Measurements from ENCODE around the gene MPDZ.

Gene MPDZ

GRCh38 chr9:13274886-13275641 lies 4.4 kb downstream of the MPDZ start:
- Mint-ChIP-seq H3K9me3 (ENCODE audit: low read depth) (peaks cover 5% of the 10 kb centered on the region), H3K4me3 (no peak overlapping the region), H3K27me3 (peaks cover 9% of the 10 kb centered on the region), H3K27ac (no peak overlapping the region), H3K36me3 (no peaks in the 10 kb centered on the region), H3K4me1 (ENCODE audit: low read depth) (peaks cover 1% of the 10 kb centered on the region)

DNA sequence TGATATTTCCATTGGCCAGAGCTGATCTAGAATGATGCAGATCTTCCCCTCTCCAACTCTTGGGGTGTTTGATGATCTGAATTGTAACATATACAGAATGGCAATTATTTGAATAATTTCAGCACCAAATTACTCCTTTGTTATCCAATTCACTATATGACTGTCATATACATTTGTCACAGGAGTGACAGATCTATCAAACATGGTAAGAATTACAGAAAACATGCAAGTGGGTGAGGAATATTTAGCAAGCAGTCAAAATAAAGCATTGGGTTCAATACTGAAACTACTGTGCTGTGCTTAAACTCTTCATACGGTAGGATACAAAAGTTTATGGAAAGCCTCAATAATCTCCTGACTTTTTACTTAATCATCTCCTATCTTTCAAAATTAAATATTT lies 8.8 kb downstream of the MPDZ start:
- Mint-ChIP-seq H3K27ac (no peak overlapping the region), H3K9me3 (ENCODE audit: low read depth) (peaks cover 5% of the 10 kb centered on the region), H3K4me3 (no peak overlapping the region), H3K36me3 (no peaks in the 10 kb centered on the region), H3K27me3 (no peaks in the 10 kb centered on the region), H3K4me1 (ENCODE audit: low read depth) (no peaks in the 10 kb centered on the region)

- no peak overlapping the region for H3K27ac Mint-ChIP-seq
- H3K36me3 Mint-ChIP-seq = no peaks in the 10 kb centered on the region
- H3K27me3 Mint-ChIP-seq = no peaks in the 10 kb centered on the region
- H3K4me1 Mint-ChIP-seq (ENCODE audit: low read depth) = no peaks in the 10 kb centered on the region
- H3K9me3 Mint-ChIP-seq (ENCODE audit: low read depth) = peaks cover 6% of the 10 kb centered on the region
- H3K4me3 Mint-ChIP-seq = no peak overlapping the region
These were observed 9.7 kb downstream of the MPDZ start for GRCh38 chr9:13269589-13270452.

GRCh38 chr9:13268469-13268868 lies 11.0 kb downstream of the MPDZ start:
- peaks cover 9% of the 10 kb centered on the region for H3K9me3 Mint-ChIP-seq (ENCODE audit: low read depth)
- no peaks in the 10 kb centered on the region for H3K4me1 Mint-ChIP-seq (ENCODE audit: low read depth)
- no peak overlapping the region for H3K4me3 Mint-ChIP-seq
- H3K27ac Mint-ChIP-seq = no peak overlapping the region
- H3K27me3 Mint-ChIP-seq = no peaks in the 10 kb centered on the region
- H3K36me3 Mint-ChIP-seq = no peaks in the 10 kb centered on the region

GRCh38 chr9:13267743-13268142 lies 11.7 kb downstream of the MPDZ start:
- Mint-ChIP-seq H3K36me3 (no peaks in the 10 kb centered on the region), H3K4me1 (ENCODE audit: low read depth) (no peaks in the 10 kb centered on the region), H3K27ac (no peak overlapping the region), H3K4me3 (no peak overlapping the region), H3K27me3 (no peaks in the 10 kb centered on the region), H3K9me3 (ENCODE audit: low read depth) (peaks cover 9% of the 10 kb centered on the region)

DNA sequence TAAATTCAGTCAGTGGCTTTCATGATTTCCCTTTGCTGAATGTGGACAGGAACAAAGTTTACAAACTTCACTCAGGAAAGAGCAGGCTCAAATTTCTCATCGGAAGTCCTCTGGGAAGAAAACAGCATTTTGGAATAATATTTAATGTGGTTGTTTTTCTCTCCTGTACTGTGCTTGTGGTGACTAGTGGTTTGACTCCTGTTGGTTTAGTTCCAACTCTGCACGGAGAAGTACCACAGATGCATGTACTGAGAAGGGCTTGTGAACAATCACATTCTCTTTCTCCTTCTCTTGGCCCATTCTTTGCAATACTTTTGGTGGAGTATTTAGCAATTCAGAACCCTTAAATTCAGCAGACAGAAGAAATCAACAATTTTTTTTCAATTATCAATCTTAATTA lies 13.3 kb downstream of the MPDZ start:
- H3K36me3 Mint-ChIP-seq = no peaks in the 10 kb centered on the region
- H3K27me3 Mint-ChIP-seq = no peaks in the 10 kb centered on the region
- H3K9me3 Mint-ChIP-seq (ENCODE audit: low read depth) = peaks cover 4% of the 10 kb centered on the region
- no peak overlapping the region for H3K27ac Mint-ChIP-seq
- H3K4me3 Mint-ChIP-seq = no peak overlapping the region
- no peaks in the 10 kb centered on the region for H3K4me1 Mint-ChIP-seq (ENCODE audit: low read depth)

DNA sequence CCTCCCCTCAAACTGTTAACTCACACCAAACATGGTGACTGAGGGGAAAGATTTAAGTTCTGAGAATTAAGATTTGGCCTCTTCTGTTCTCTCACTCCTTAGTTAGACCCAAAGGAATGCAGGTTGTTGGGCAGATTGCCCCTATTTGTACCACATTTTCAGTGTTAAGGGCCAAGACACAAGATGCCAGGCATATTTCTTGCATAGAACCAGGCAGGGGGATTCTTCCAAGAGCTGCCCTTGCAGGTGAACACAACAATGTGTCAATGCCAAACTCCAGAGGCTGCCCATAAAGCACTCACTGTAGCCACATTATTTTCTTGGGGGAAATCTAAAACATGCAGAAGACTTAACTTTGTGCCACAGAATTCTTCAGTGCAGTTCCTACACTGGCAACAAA lies 14.7 kb downstream of the MPDZ start:
- no peaks in the 10 kb centered on the region for H3K27me3 Mint-ChIP-seq
- no peaks in the 10 kb centered on the region for H3K4me1 Mint-ChIP-seq (ENCODE audit: low read depth)
- no peaks in the 10 kb centered on the region for H3K36me3 Mint-ChIP-seq
- peaks cover 4% of the 10 kb centered on the region for H3K9me3 Mint-ChIP-seq (ENCODE audit: low read depth)
- no peak overlapping the region for H3K27ac Mint-ChIP-seq
- no peak overlapping the region for H3K4me3 Mint-ChIP-seq

DNA sequence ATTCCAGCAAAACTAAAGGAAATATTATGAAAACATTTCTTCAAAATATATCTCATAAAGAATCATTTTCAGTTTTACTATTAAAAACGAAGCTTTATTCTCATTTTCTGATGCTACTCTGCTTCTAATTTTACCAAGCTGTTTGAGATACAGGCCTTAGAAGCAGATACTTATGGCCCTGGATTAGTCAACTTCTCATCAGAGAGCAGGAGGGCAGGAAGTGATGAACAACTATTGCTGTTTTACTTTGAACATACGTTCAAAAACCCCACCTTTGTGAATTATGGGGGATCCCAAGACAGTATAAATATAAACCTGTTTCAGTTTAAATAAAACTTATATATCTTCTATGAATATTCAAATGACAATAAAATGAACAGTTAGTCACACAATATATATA lies 16.0 kb downstream of the MPDZ start:
- Mint-ChIP-seq H3K9me3 (ENCODE audit: low read depth) (peaks cover 8% of the 10 kb centered on the region), H3K36me3 (no peaks in the 10 kb centered on the region), H3K27me3 (no peaks in the 10 kb centered on the region), H3K4me1 (ENCODE audit: low read depth) (no peaks in the 10 kb centered on the region), H3K4me3 (no peak overlapping the region), H3K27ac (no peak overlapping the region)

GRCh38 chr9:13252852-13253251 lies 26.6 kb downstream of the MPDZ start:
- Mint-ChIP-seq H3K9me3 (ENCODE audit: low read depth) (no peaks in the 10 kb centered on the region), H3K4me1 (ENCODE audit: low read depth) (no peaks in the 10 kb centered on the region), H3K27me3 (no peaks in the 10 kb centered on the region), H3K36me3 (no peaks in the 10 kb centered on the region), H3K27ac (no peak overlapping the region), H3K4me3 (no peak overlapping the region)

DNA sequence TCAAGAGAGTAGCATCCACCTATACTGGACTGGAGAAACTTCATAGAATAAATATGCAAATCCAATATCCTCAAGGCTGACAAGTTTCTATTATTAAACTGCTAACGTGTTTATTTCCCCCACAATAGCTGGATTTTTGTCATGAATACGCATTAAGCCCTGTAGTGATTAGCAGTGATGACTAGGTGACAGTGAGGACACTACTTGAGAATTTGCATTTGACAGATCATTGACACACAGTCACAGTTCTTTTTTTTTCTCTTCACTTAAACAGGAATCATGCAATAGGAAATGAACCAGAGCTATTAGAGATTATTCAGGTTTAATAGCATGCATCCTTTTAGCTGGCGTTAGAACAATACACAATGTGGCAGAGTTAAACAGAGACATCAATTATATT lies 35.3 kb downstream of the MPDZ start:
- Mint-ChIP-seq H3K27me3 (no peaks in the 10 kb centered on the region), H3K4me1 (ENCODE audit: low read depth) (no peaks in the 10 kb centered on the region), H3K9me3 (ENCODE audit: low read depth) (no peaks in the 10 kb centered on the region), H3K36me3 (no peaks in the 10 kb centered on the region), H3K4me3 (no peak overlapping the region), H3K27ac (no peak overlapping the region)

DNA sequence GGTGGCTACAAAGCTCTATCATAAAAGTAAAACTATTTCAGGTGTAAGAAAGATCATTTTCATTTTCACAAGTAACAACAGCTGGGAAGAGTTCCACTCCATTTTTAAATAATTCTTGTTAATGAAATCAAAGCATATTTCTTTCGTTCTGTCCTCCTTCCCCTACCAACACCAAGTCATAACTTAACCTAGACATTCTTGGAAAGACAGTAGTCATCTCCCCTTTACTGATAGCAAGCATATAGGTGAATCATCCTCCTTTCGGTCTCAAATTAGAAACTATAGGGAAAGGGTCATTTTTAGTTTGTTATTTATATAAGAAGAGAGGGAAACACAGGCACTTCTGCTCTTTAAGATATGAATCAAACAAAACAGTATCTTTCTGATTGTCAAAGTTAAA lies 38.2 kb downstream of the MPDZ start:
- no peak overlapping the region for H3K4me3 Mint-ChIP-seq
- no peak overlapping the region for H3K27ac Mint-ChIP-seq
- H3K4me1 Mint-ChIP-seq (ENCODE audit: low read depth) = no peaks in the 10 kb centered on the region
- H3K36me3 Mint-ChIP-seq = no peaks in the 10 kb centered on the region
- peaks cover 4% of the 10 kb centered on the region for H3K9me3 Mint-ChIP-seq (ENCODE audit: low read depth)
- no peaks in the 10 kb centered on the region for H3K27me3 Mint-ChIP-seq

GRCh38 chr9:13239660-13240059 lies 39.8 kb downstream of the MPDZ start:
- Mint-ChIP-seq H3K27ac (no peak overlapping the region), H3K36me3 (no peaks in the 10 kb centered on the region), H3K27me3 (no peaks in the 10 kb centered on the region), H3K9me3 (ENCODE audit: low read depth) (peaks cover 4% of the 10 kb centered on the region), H3K4me3 (no peak overlapping the region), H3K4me1 (ENCODE audit: low read depth) (no peaks in the 10 kb centered on the region)

GRCh38 chr9:13239208-13239607 lies 40.3 kb downstream of the MPDZ start:
- Mint-ChIP-seq H3K27ac (no peak overlapping the region), H3K36me3 (no peaks in the 10 kb centered on the region), H3K4me3 (no peak overlapping the region), H3K9me3 (ENCODE audit: low read depth) (peaks cover 4% of the 10 kb centered on the region), H3K4me1 (ENCODE audit: low read depth) (no peaks in the 10 kb centered on the region), H3K27me3 (no peaks in the 10 kb centered on the region)

- Mint-ChIP-seq H3K4me3 (no peak overlapping the region), H3K36me3 (no peaks in the 10 kb centered on the region), H3K9me3 (ENCODE audit: low read depth) (peaks cover 4% of the 10 kb centered on the region), H3K27ac (no peak overlapping the region), H3K27me3 (no peaks in the 10 kb centered on the region), H3K4me1 (ENCODE audit: low read depth) (no peaks in the 10 kb centered on the region)
These were observed 44.6 kb downstream of the MPDZ start for GRCh38 chr9:13234932-13235331.

GRCh38 chr9:13228431-13228830 lies 51.1 kb downstream of the MPDZ start:
- no peaks in the 10 kb centered on the region for H3K9me3 Mint-ChIP-seq (ENCODE audit: low read depth)
- H3K4me1 Mint-ChIP-seq (ENCODE audit: low read depth) = no peaks in the 10 kb centered on the region
- no peak overlapping the region for H3K4me3 Mint-ChIP-seq
- no peak overlapping the region for H3K27ac Mint-ChIP-seq
- no peaks in the 10 kb centered on the region for H3K36me3 Mint-ChIP-seq
- no peaks in the 10 kb centered on the region for H3K27me3 Mint-ChIP-seq
